GM10248 (cell line): ENCODE data around the gene BCL11A.

Experiments used
- CTCF ChIA-PET: fragments of 300-600 bp; sonication (Branson Sonifier 250); formaldehyde crosslinking; extraction: SDS; loops from one replicate; lab custom pipeline; 2021; ENCODE audit warnings: antibody characterized with exemption; lab: Yijun Ruan, JAX
- POLR2A ChIA-PET: fragments of 350-650 bp; sonication (Branson Sonifier 250); formaldehyde crosslinking; extraction: SDS; loops from one replicate; lab custom pipeline; 2020; ENCODE audit warnings: antibody characterized with exemption; lab: Yijun Ruan, JAX
- DNase-seq: peaks from one replicate; pipeline ENCODE4 v3.0.0; 2012; ENCODE audit errors: extremely low spot score
- CTCF ChIP-seq: IDR thresholded peaks from 2 replicates; pipeline ENCODE4 v1.5.1; 2012; ENCODE audit warnings: mild to moderate bottlenecking, low read depth; ENCODE audit errors: extremely low read depth, missing control alignments, control extremely low read depth

BCL11A gene

GRCh38 chr2:60548845-60549237 is 4.6 kb downstream of the BCL11A start:
- no peak for TF ChIP-seq CTCF
- ChIA-PET POLR2A (no interaction called here), CTCF (interaction anchor here (1.4 to 2.9 kb wide), 6 partner anchors 9 to 1524 kb away, joined by 3 to 27 read pairs (median 12); no protein-coding TSS in a partner anchor)
- no peak for DNase-seq

GRCh38 chr2:60548311-60548710 is 5.1 kb downstream of the BCL11A start:
- DNase-seq: no peak
- CTCF ChIA-PET: interaction anchor here (2.4 to 3.5 kb wide), 2 partner anchors 13 to 15 kb away, joined by 12 to 27 read pairs; no protein-coding TSS in a partner anchor
- no peak for TF ChIP-seq CTCF
- POLR2A ChIA-PET: no interaction called here

GRCh38 chr2:60547841-60548240 is 5.6 kb downstream of the BCL11A start:
- TF ChIP-seq CTCF: no peak
- CTCF ChIA-PET: interaction anchor here (0.9 to 3.5 kb wide), 3 partner anchors 12 to 74 kb away, joined by 3 to 12 read pairs (median 5); no protein-coding TSS in a partner anchor
- no peak for DNase-seq
- POLR2A ChIA-PET: no interaction called here

GRCh38 chr2:60546756-60547420 is 6.6 kb downstream of the BCL11A start:
- no peak for DNase-seq
- POLR2A ChIA-PET: no interaction called here
- CTCF ChIA-PET: interaction anchor here (0.9 to 3.5 kb wide), 7 partner anchors 9 to 73 kb away, joined by 3 to 12 read pairs (median 3); no protein-coding TSS in a partner anchor
- no peak for TF ChIP-seq CTCF

- no peak for TF ChIP-seq CTCF
- DNase-seq: no peak
- POLR2A ChIA-PET: no interaction called here
- CTCF ChIA-PET: interaction anchor here (1.1 to 3.5 kb wide), 6 partner anchors 10 to 1520 kb away, joined by 3 to 12 read pairs (median 4); no protein-coding TSS in a partner anchor
Observed at GRCh38 chr2:60544954-60545560, 8.4 kb downstream of the BCL11A start.

GRCh38 chr2:60544062-60544461 is 9.4 kb downstream of the BCL11A start:
- DNase-seq: no peak
- ChIA-PET CTCF (interaction anchor here (0.7 to 1.5 kb wide), 2 partner anchors 23 to 35 kb away, joined by 3 read pairs; no protein-coding TSS in a partner anchor), POLR2A (no interaction called here)
- TF ChIP-seq CTCF: no peak
